ENCODE measurements around the gene PAMR1. TPM values are rescaled to one million over a fixed set of nuclear protein-coding genes. Genes with fewer than 3 reads are reported as not detected.

PAMR1 gene
- polyA plus RNA-seq, 2 of the 4 experiments (the other 2 are of a cell fraction): not detected

- CTCF ChIA-PET: interaction anchor here (0.8 to 1.5 kb wide), 5 partner anchors 9 to 807 kb away, joined by 3 to 5 read pairs (median 4); no protein-coding TSS in a partner anchor
Measured at GRCh38 chr11:35463331-35463751, 62.1 kb downstream of the PAMR1 start.

GRCh38 chr11:35461917-35462538 lies 63.4 kb downstream of the PAMR1 start:
- no peak overlapping the region for H3K4me2 ChIP-seq
- ATAC-seq: peak; percentile 36 to 43; a peak in 4 of 6 replicates
- no peak overlapping the region for H3K27ac ChIP-seq
- TF ChIP-seq TFCP2L1 (CRISPR knock-in tag; IDR thresholded peaks at IDR 0.05): no peak
- TF ChIP-seq, protein P1, sequence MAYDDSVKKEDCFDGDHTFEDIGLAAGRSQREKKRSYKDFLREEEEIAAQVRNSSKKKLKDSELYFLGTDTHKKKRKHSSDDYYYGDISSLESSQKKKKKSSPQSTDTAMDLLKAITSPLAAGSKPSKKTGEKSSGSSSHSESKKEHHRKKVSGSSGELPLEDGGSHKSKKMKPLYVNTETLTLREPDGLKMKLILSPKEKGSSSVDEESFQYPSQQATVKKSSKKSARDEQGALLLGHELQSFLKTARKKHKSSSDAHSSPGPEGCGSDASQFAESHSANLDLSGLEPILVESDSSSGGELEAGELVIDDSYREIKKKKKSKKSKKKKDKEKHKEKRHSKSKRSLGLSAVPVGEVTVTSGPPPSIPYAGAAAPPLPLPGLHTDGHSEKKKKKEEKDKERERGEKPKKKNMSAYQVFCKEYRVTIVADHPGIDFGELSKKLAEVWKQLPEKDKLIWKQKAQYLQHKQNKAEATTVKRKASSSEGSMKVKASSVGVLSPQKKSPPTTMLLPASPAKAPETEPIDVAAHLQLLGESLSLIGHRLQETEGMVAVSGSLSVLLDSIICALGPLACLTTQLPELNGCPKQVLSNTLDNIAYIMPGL (CRISPR knock-in tag; IDR thresholded peaks at IDR 0.05; ENCODE audit: borderline replicate concordance): no peak
- TF ChIP-seq, protein P2, sequence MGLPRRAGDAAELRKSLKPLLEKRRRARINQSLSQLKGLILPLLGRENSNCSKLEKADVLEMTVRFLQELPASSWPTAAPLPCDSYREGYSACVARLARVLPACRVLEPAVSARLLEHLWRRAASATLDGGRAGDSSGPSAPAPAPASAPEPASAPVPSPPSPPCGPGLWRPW (IDR thresholded peaks at IDR 0.05): no peak
- no peak for FAIRE-seq
- H3K4me1 ChIP-seq: no peaks in the 10 kb centered on the region
- H3K4me3 ChIP-seq: no peak overlapping the region
- WGBS (ENCODE audit: missing lambda C conversion rate): 15% methylated on average over 2 of the region's 2 CpGs
- no peaks in the 10 kb centered on the region for H3K9me3 ChIP-seq
- POLR2A ChIA-PET: no interaction called here
- no peak for DNase-seq (ENCODE audit: low read depth in 1 of 2, low spot score in 1 of 2)
- CTCF ChIA-PET: interaction anchor here (0.6 to 1.1 kb wide), 2 partner anchors 15 to 43 kb away, joined by 3 read pairs; partner anchors contain the start of gene SLC1A2

More at GRCh38 chr11:35463331-35463751, 62.1 kb downstream of the PAMR1 start:
- no peak for DNase-seq (ENCODE audit: low read depth in 1 of 2, low spot score in 1 of 2)
- WGBS (ENCODE audit: missing lambda C conversion rate): 44% methylated on average over 13 of the region's 13 CpGs
- TF ChIP-seq TFCP2L1 (CRISPR knock-in tag; IDR thresholded peaks at IDR 0.05) (no peak), EP300 (IDR thresholded peaks at IDR 0.05) (no peak), EHMT2 (IDR thresholded peaks at IDR 0.05; ENCODE audit: low read depth) (no peak), GATA3 (IDR thresholded peaks at IDR 0.05; ENCODE audit: borderline replicate concordance) (no peak), FOSL2 (IDR thresholded peaks at IDR 0.05) (no peak), FOSL2 (CRISPR knock-in tag; IDR thresholded peaks at IDR 0.05) (no peak), CBX8 (IDR thresholded peaks at IDR 0.05) (no peak)
- TF ChIP-seq, protein P3, sequence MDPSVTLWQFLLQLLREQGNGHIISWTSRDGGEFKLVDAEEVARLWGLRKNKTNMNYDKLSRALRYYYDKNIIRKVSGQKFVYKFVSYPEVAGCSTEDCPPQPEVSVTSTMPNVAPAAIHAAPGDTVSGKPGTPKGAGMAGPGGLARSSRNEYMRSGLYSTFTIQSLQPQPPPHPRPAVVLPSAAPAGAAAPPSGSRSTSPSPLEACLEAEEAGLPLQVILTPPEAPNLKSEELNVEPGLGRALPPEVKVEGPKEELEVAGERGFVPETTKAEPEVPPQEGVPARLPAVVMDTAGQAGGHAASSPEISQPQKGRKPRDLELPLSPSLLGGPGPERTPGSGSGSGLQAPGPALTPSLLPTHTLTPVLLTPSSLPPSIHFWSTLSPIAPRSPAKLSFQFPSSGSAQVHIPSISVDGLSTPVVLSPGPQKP (IDR thresholded peaks at IDR 0.05; ENCODE audit: low read depth, low read length): no peak
- no peak for ATAC-seq
- POLR2A ChIA-PET: no interaction called here
- no peak overlapping the region for H3K4me2 ChIP-seq
- H3K4me3 ChIP-seq: no peak overlapping the region
- no peak overlapping the region for H3K27ac ChIP-seq
- H3K9me3 ChIP-seq: no peaks in the 10 kb centered on the region
- FAIRE-seq: no peak
- H3K4me1 ChIP-seq: no peaks in the 10 kb centered on the region

GRCh38 chr11:35459489-35459888 lies 65.9 kb downstream of the PAMR1 start:
- Histone ChIP-seq H3K27ac (no peak overlapping the region), H3K4me1 (no peaks in the 10 kb centered on the region), H3K4me2 (no peak overlapping the region), H3K4me3 (no peak overlapping the region), H3K9me3 (no peaks in the 10 kb centered on the region)
- TF ChIP-seq ESRRA (IDR thresholded peaks at IDR 0.05; ENCODE audit: borderline replicate concordance, low read length) (no peak), BHLHE40 (IDR thresholded peaks at IDR 0.05; ENCODE audit: low read depth, low read length) (no peak), GATA3 (IDR thresholded peaks at IDR 0.05; ENCODE audit: borderline replicate concordance) (no peak), HOXA7 (CRISPR knock-in tag; IDR thresholded peaks at IDR 0.05) (no peak), CBX8 (IDR thresholded peaks at IDR 0.05) (no peak), HOXB5 (CRISPR knock-in tag; IDR thresholded peaks at IDR 0.05) (no peak), KDM5A (IDR thresholded peaks at IDR 0.05) (no peak), MAFK (IDR thresholded peaks at IDR 0.05; ENCODE audit: partially characterized antibody) (no peak), FOSL2 (IDR thresholded peaks at IDR 0.05) (no peak), FOSL2 (CRISPR knock-in tag; IDR thresholded peaks at IDR 0.05) (no peak), MYC (IDR thresholded peaks at IDR 0.05; ENCODE audit: borderline replicate concordance, low read length) (no peak), RCOR1 (IDR thresholded peaks at IDR 0.05; ENCODE audit: low read depth, low read length) (no peak), NR3C1 (IDR thresholded peaks at IDR 0.05) (no peak), HEYL (CRISPR knock-in tag; IDR thresholded peaks at IDR 0.05) (no peak), CEBPB (IDR thresholded peaks at IDR 0.05) (no peak), POLR2AphosphoS2 (conservative IDR thresholded peaks at IDR 0.05; ENCODE audit: low read length) (no peak), HDAC2 (IDR thresholded peaks at IDR 0.05) (no peak)
- FAIRE-seq (no peak), ATAC-seq (no peak), DNase-seq (ENCODE audit: low read depth in 1 of 2, low spot score in 1 of 2) (no peak)
- ChIA-PET CTCF (interaction anchor here (1.1 to 2.8 kb wide), 4 partner anchors 8 to 873 kb away, joined by 3 to 12 read pairs (median 4); no protein-coding TSS in a partner anchor), POLR2A (no interaction called here)
- WGBS (ENCODE audit: missing lambda C conversion rate): 7% methylated on average over 1 of the region's 1 CpG

Measured in A549 (cell line).